EH (cell line): ENCODE data around the gene CSNK1G3.

Experiments used
- DNase-seq: peaks from one replicate; pipeline ENCODE4 v3.0.0-alpha.2; 2015; ENCODE audit warnings: low read depth

CSNK1G3 gene

DNA sequence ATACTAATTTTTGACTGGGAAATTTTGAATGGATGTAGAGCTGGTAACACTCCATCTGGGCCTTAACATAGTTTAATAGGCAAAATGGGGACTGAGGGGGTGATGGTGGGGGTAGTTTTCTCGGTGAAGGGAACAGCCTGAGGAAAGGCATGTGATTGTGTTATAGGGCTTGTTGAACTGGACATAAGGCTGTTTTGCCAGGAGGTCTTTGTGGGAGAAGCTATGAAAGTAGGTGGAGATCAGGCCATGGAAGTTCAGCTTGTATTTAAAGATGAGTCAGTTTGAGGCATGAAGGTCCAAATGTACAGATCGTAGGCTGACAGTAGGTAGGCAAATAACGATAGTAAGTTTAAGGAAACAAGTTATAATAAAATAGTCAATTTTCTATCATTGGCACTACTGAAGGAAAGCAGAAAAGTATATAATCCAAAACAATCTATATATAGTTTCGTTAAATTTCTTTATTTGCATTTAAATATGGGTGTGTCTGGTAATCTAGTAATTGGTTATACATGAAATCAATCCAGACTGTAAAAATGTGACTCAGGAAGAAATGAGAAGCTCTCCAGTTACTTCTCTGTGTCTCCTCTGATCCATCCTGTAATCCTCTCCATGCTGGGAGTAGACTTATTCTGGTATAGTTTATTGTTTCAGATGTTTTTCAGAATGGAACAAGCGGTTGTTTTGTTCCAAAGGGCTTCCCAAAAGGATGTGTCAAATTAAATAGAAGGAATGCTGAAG lies 2.8 kb downstream of the CSNK1G3 start:
- no peak for DNase-seq

DNA sequence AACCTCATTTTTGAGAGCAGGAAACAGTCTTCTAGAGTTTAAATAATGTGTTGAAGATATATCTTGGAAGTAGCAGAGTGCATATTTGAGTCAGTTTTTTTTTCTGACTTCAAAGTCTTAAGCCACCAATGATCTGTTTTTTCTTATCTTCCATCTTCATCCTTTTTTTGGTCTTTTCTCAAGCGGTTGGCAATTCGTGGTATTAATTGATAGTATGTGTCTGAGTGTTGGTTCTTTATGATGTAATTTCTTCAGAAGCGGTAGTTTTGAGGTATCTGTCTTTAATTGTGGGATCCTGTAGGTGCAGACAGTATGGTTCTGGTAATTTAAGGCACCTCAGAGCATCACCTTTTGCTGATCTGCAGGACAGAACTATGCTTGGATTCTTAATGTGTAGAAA lies 3.9 kb downstream of the CSNK1G3 start:
- DNase-seq = no peak

DNA sequence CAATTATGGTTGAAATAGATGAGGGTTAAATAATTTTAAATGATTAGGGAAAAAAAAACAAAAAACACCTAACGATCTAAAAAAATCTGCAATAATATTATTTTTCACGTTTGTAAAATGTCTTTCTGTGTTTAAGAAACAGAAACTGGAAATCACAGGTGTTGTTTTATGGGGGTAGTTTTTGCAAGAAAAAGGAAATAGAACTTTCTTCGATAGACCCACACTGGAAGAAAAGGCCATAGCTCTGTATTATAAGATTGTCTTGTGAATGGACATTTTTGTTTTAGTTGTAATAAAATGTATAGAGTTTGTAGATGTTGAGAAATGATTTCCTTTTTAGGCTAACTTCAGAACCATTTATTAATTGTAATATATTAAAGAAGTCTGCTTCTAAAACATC lies 5.5 kb downstream of the CSNK1G3 start:
- no peak for DNase-seq

- no peak for DNase-seq
Measured at GRCh38 chr5:123518111-123518510, 6.1 kb downstream of the CSNK1G3 start.

DNA sequence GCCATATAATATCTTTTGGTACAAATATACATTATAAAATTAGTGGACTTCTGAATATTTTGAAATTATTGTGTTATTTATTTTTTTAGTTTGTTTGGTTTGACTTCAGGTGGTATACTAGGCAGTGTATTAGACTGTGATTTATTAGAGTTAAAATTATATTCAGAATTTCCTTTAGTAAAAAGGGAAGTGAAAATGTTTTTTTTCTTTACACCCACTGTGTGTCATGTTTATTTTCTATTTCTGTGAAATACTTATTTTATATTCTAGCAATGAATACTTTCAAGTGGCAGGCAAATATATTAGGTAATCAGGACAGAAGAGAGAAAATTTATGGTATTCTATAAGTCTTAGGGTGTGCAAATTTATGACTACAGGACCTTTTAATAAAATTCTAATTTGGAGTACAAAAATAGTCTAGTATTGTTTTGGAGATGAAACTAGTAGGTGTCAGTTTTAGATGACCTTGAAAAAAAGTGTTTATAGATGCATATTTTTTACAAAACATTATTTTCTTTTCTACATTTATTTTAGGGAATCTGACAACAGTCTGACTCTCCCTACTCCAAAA lies 8.8 kb downstream of the CSNK1G3 start:
- no peak for DNase-seq

- no peak for DNase-seq
Measured at GRCh38 chr5:123524146-123524545, 12.2 kb downstream of the CSNK1G3 start.

DNA sequence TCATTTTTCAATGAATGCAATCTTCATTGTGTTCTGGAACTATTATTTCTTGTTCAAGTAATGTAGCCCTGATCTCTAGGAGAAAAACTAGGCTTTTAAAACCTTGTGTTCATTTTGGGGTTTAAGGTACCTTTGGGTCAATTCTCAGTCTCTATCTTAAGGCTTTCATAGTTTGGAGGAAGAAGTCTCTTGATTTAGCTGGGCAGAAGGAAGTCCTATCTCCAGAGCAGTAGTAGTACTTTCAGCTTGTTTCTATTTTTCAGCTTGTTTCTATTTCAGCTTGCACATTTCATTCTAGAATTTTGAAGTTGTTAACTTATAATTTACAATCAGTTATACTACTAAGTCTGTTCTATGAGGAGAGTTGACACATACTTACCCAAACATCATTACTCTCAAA lies 15.2 kb downstream of the CSNK1G3 start:
- no peak for DNase-seq

- no peak for DNase-seq
Measured at GRCh38 chr5:123528065-123528464, 16.1 kb downstream of the CSNK1G3 start.

DNA sequence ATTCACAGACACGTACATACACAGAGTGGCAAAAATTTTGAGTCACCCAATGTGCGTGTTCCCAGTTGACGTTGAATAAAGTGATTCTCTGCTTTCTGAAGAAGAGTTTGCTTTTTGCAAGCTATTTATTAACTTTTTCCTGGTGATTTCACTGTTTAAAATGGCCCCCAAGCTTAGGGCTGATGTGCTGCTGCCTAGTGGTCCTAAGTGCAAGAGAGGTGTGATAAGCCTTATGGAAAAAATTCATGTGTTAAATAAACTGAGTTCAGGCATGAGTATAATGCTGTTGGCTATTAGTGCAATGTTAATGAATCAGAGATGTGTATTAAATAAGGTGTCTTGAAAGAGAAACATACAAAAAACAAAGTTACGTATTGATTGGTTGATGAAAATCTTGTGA lies 16.9 kb downstream of the CSNK1G3 start:
- DNase-seq = no peak

- DNase-seq = no peak
Measured at GRCh38 chr5:123530728-123531127, 18.8 kb downstream of the CSNK1G3 start.

DNA sequence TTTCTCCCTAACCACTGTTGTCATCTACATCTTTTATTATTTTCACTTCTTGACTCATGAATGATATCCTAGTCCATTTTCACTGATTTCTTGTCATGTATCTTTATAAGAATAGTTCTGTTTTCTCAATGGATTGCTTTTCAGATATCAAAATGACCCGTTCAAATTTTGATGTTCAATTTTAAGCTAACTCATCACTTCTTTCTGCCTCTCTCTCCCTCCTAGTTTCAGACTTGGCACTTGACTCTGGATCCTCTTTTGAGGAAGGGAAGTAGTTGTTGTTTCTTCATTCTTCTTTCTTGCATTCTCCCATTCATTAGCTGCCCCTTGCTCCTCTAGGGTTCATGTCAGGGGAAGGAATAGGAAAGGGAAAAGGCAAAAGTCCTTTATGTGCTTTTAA lies 23.7 kb downstream of the CSNK1G3 start:
- no peak for DNase-seq

DNA sequence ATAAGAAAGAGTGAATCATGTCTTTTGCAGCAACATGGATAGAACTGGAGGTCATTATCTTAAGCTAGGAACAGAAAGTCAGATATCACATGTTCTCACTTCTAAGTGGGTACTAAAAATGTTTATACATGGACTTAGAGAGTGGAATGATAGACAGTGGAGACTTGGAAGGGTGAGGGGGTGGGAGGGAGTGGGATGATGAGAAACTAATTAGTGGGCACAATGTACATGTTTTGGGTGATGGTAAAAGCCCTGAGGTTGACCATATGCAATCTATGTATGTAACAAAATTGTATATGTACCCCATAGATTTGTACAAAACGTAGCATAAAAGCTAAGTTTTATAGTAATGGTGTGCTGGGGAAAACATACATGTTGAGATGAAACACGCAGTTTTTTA lies 25.3 kb downstream of the CSNK1G3 start:
- DNase-seq = no peak

DNA sequence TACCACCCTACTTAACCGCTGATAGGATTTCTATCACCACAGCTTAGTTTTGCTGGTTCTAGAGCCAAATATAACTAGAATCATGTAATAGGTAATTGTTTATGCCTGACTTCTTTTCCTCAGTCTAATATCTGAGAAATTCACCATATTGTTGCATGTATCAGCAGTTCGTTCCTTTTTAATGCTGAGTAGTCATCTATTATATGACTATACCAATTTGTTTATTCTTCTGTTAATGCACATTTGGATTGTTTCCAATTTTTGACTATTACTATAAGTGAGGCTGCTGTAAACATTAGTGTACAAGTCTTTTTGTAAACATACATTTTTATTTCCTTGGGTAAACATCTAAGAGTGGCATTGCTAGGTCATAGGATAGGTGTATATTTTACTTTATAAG lies 25.9 kb downstream of the CSNK1G3 start:
- DNase-seq = no peak

DNA sequence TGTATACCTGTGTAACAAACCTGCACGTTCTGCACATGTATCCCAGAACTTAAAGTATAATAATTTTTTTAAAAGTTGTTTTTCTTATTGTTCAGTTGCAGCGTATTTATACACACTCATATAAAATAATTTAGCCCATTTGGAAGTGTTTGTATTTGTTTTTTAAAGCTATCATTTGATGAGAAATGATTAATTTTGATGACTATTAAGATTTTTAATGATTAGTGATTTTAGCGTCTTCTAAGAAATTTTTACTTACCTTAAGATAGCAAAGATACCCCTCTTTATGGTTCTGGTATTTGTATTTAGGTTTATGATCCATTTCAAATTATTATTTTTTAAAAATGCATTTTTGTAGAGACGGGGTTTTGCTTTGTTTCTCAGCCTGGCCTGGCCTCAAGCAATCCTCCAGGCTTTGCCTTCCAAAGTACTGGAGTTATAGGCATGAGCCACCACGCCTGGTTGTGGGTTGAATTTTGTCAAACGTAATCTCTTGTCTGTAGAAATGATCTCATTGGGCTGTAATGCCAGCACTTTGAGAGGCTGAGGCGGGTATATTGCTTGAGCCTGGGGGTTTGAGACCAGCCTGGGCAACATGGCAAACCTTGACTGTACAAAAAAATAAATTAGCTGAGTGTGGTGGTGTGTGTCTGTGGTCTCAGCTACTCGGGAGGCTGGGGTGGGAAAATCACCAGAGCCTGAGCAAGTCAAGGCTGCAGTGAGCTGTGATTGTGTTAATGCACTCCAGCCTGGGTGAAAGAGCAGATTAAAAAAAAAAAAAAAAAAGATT lies 26.9 kb downstream of the CSNK1G3 start:
- DNase-seq = peak; percentile 23

GRCh38 chr5:123540534-123540933 lies 28.6 kb downstream of the CSNK1G3 start:
- no peak for DNase-seq

- no peak for DNase-seq
Measured at GRCh38 chr5:123543438-123543837, 31.5 kb downstream of the CSNK1G3 start.

- DNase-seq = no peak
Measured at GRCh38 chr5:123545506-123545905, 33.5 kb downstream of the CSNK1G3 start.

DNA sequence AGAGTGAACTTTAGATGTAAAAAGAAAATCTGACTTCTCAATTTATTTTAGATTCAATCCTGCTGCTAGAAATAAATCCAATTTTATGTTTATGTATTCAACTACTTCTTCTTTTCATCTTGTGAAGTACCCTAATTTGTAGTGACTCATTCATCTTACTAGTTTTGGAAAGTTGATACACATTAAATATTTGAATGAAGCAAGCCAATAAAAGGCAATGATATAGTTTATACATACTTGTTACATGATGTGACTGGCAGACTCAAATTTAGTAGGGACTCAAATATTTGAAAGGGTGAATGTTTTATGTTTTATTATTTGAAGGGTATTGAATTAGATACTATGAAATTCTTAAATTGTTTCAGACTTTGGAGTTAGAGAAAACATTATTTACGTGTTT lies 34.7 kb downstream of the CSNK1G3 start:
- peak; percentile 13 for DNase-seq

DNA sequence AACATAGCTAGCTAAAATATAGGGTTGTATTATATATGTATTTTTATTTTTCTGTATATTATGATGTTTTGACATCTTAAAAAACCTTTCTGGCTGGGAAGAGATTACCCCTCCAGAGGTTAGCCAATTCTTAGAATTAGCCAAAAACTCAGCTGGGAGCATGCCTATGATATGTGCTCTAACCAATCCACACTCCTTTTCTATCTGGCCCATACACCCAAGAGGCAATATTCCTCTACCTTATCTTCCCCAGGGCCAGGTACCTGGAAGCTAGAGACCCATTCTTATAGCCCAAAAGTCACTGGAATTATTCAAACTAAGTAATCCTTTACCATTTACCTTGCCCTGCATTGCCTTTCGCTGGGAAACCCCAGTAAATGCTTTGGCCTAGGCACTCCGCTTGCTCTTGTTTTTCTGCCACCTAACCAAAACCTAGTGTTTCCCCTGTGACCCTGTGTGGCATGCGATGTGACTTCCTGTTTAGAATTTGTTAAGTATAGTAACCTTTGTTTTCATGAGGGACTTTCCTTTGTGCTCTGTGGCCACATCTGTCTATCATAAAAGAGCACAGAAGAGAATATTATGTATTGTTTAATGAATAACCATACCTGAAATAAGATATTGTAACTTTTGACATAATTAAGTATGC lies 37.4 kb downstream of the CSNK1G3 start:
- no peak for DNase-seq

GRCh38 chr5:123554601-123555000 lies 42.6 kb downstream of the CSNK1G3 start:
- no peak for DNase-seq

DNA sequence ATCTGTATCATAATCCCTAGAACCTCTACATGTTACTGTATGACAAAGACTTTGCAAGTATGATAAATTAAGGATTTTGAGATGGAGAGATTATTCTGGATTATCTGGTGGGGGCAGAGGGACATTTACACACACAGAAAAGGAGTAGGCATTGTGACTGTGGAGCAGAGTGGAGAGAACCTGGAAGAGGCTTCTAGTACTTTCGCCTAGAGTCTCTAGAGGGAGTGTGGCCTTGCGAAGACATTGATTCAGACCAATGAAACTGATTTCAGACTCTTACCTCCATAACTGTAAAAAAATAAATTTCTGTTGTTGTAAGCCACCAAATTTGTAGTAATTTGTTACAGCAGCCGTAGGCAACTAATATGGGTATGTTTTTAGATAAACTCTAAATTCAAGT lies 45.9 kb downstream of the CSNK1G3 start:
- DNase-seq = no peak

GRCh38 chr5:123558762-123559433 lies 46.9 kb downstream of the CSNK1G3 start:
- no peak for DNase-seq
